DOHH2 (cell line): ENCODE data around the gene PIKFYVE.

Source experiments
- H3F3A ChIP-seq: fragments of 200-600 bp; sonication (generic), shearing (Covaris generic); 2 replicates; pipeline ENCODE4 v1.6.0; 2016; ENCODE audit warnings: antibody characterized with exemption, mild to moderate bottlenecking; ENCODE audit not compliant: control insufficient read depth, insufficient read depth
- H3K27ac ChIP-seq: fragments of 200-600 bp; sonication (generic); 2 replicates; pipeline ENCODE4 v1.5.1; 2014; ENCODE audit warnings: low read depth, mild to moderate bottlenecking, low read length, moderate library complexity
- H3K27me3 ChIP-seq: fragments of 200-600 bp; sonication (generic); 2 replicates; pipeline ENCODE4 v1.6.1; 2014; ENCODE audit warnings: mild to moderate bottlenecking, low read length, mixed read lengths; ENCODE audit not compliant: control insufficient read depth
- H3K36me3 ChIP-seq: fragments of 200-600 bp; sonication (generic); 2 replicates; pipeline ENCODE4 v1.6.1; 2014; ENCODE audit warnings: mild to moderate bottlenecking, low read length, moderate library complexity, mixed read lengths; ENCODE audit not compliant: control insufficient read depth
- H3K4me1 ChIP-seq: fragments of 200-600 bp; sonication (generic); 2 replicates; pipeline ENCODE4 v1.6.1; 2014; ENCODE audit warnings: mild to moderate bottlenecking, low read length, mixed read lengths; ENCODE audit not compliant: control insufficient read depth
- H3K4me2 ChIP-seq: fragments of 200-600 bp; sonication (generic); 2 replicates; pipeline ENCODE4 v1.6.0; 2014; ENCODE audit warnings: mild to moderate bottlenecking, low read length, moderate library complexity
- H3K4me3 ChIP-seq: fragments of 200-600 bp; sonication (generic); 2 replicates; pipeline ENCODE4 v1.5.1; 2014; ENCODE audit warnings: mild to moderate bottlenecking, low read length, mixed read lengths
- H3K79me2 ChIP-seq: fragments of 200-600 bp; sonication (generic); 2 replicates; pipeline ENCODE4 v1.6.1; 2014; ENCODE audit warnings: mild to moderate bottlenecking, low read length, mixed read lengths; ENCODE audit not compliant: control insufficient read depth
- H3K9me2 ChIP-seq: fragments of 200-600 bp; sonication (generic); replicated peaks from 2 replicates; pipeline ENCODE4 v1.6.1; 2014; ENCODE audit warnings: mild to moderate bottlenecking, low read length, mixed read lengths; ENCODE audit not compliant: control insufficient read depth
- H3K9me3 ChIP-seq: fragments of 200-600 bp; sonication (generic); 2 replicates; pipeline ENCODE4 v1.6.1; 2014; ENCODE audit warnings: antibody characterized with exemption, low read length, mixed read lengths; ENCODE audit not compliant: control insufficient read depth, insufficient read depth
- H4K20me1 ChIP-seq: fragments of 200-600 bp; sonication (generic); 2 replicates; pipeline ENCODE4 v1.6.0; 2014; ENCODE audit warnings: low read depth, mild to moderate bottlenecking, antibody characterized with exemption, low read length, moderate library complexity; ENCODE audit not compliant: control insufficient read depth, insufficient read depth
- EZH2phosphoT487 ChIP-seq: fragments of 200-600 bp; sonication (generic); IDR thresholded peaks from 2 replicates; pipeline ENCODE4 v1.6.1; 2017; ENCODE audit warnings: borderline replicate concordance, mild to moderate bottlenecking, antibody characterized with exemption, low read length, moderate library complexity, mixed read lengths
- TF ChIP-seq, protein P1 (sequence below): fragments of 200-600 bp; sonication (generic); IDR thresholded peaks from one replicate; pipeline ENCODE4 v1.5.1; 2014; ENCODE audit warnings: antibody characterized with exemption, mild to moderate bottlenecking, low read depth, low read length; ENCODE audit not compliant: poor library complexity, severe bottlenecking

PIKFYVE gene

GRCh38 chr2:208278549-208278948, 12.5 kb downstream of the PIKFYVE start:
- Histone ChIP-seq H3K36me3 (peaks cover 99% of the 10 kb centered on the region), H3K9me3 (peaks cover 5% of the 10 kb centered on the region; the same call in 1 of the 2 replicates), H3K4me3 (no peak overlapping the region), H3K79me2 (peaks cover 22% of the 10 kb centered on the region), H4K20me1 (no peaks in the 10 kb centered on the region), H3K27ac (no peak overlapping the region), H3K4me1 (peaks cover 4% of the 10 kb centered on the region), H3K27me3 (no peaks in the 10 kb centered on the region), H3K4me2 (no peak overlapping the region), H3K9me2 (no peaks in the 10 kb centered on the region), H3F3A (no peaks in the 10 kb centered on the region)
- TF ChIP-seq, protein P1, sequence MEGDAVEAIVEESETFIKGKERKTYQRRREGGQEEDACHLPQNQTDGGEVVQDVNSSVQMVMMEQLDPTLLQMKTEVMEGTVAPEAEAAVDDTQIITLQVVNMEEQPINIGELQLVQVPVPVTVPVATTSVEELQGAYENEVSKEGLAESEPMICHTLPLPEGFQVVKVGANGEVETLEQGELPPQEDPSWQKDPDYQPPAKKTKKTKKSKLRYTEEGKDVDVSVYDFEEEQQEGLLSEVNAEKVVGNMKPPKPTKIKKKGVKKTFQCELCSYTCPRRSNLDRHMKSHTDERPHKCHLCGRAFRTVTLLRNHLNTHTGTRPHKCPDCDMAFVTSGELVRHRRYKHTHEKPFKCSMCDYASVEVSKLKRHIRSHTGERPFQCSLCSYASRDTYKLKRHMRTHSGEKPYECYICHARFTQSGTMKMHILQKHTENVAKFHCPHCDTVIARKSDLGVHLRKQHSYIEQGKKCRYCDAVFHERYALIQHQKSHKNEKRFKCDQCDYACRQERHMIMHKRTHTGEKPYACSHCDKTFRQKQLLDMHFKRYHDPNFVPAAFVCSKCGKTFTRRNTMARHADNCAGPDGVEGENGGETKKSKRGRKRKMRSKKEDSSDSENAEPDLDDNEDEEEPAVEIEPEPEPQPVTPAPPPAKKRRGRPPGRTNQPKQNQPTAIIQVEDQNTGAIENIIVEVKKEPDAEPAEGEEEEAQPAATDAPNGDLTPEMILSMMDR, result no peak
- TF ChIP-seq EZH2phosphoT487, result no peak

DNA sequence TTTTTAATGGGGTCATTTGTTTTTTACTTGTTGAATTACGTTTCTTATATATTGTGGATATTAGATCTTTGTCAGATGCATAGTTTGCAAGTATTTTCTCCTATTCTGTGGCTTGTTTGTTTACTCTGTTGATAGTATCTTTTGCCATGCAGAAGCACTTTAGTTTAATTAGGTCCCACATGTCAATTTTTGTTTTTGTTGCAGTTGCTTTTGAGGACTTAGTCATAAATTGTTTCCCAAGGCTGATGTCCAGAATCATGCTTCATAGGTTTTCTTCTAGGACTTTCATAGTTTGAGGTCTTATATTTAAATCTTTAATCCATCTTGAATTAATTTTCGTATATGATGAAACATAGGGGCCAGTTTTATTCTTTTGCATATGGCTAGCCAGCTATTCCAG, 13.2 kb downstream of the PIKFYVE start:
- Histone ChIP-seq H3K79me2 (peaks cover 23% of the 10 kb centered on the region), H3K4me3 (no peak overlapping the region), H3F3A (no peaks in the 10 kb centered on the region), H3K9me2 (no peaks in the 10 kb centered on the region), H3K27me3 (no peaks in the 10 kb centered on the region), H4K20me1 (no peaks in the 10 kb centered on the region), H3K4me1 (peaks cover 4% of the 10 kb centered on the region), H3K27ac (no peak overlapping the region), H3K36me3 (peaks cover 96% of the 10 kb centered on the region), H3K9me3 (peaks cover 5% of the 10 kb centered on the region; the same call in 1 of the 2 replicates), H3K4me2 (no peak overlapping the region)
- TF ChIP-seq EZH2phosphoT487, result no peak
- TF ChIP-seq, protein P1, result no peak

DNA sequence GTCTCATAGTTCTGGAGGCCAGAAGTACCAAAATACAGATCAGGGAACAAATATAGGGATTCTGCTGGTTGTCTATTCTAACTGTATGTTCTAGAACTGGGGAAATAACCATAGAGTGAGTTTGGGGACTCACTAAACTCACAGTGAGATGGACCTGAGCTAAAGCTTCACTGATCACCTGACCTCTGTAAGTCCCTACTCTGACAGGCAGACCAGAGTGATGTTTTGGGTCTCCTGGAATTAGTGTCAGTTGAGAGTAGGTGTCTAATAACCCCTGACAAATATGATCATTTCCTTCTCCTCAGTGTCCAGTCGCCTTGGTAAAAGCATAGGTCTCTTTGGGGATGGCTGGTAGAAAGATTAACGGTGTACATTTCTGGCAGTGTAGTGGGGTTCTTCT, 14.2 kb downstream of the PIKFYVE start:
- Histone ChIP-seq H3K4me1 (peaks cover 4% of the 10 kb centered on the region), H3K27me3 (no peaks in the 10 kb centered on the region), H3K9me3 (peaks cover 5% of the 10 kb centered on the region; the same call in 1 of the 2 replicates), H4K20me1 (no peaks in the 10 kb centered on the region), H3K4me2 (no peak overlapping the region), H3K9me2 (no peaks in the 10 kb centered on the region), H3K79me2 (peaks cover 23% of the 10 kb centered on the region), H3F3A (no peaks in the 10 kb centered on the region), H3K36me3 (peaks cover 87% of the 10 kb centered on the region), H3K27ac (no peak overlapping the region), H3K4me3 (no peak overlapping the region)
- TF ChIP-seq EZH2phosphoT487, result no peak
- TF ChIP-seq, protein P1, result no peak

DNA sequence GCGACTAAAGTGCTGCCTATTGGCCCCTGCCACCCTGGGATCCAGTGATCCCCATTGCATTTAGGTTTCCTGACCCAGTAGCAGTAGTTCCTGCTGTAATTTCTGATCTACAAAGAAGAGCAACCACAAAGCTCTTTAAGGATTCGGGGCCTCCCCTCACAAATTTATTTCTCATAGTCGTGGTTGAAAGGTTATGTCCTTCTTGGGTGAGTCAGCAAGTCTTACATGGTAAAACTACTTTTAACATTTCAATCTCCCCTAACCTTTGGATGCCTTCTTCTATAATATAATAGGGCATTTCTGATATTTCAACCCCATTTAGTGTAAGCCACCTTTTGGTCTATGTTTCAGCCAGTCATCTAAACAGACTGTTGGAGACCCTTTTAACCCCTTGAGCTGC, 14.9 kb downstream of the PIKFYVE start:
- Histone ChIP-seq H3F3A (no peaks in the 10 kb centered on the region), H3K9me3 (peaks cover 5% of the 10 kb centered on the region; the same call in 1 of the 2 replicates), H3K9me2 (no peaks in the 10 kb centered on the region), H3K4me2 (no peak overlapping the region), H3K79me2 (peaks cover 20% of the 10 kb centered on the region), H3K27ac (no peak overlapping the region), H3K36me3 (peaks cover 87% of the 10 kb centered on the region), H3K4me1 (peaks cover 4% of the 10 kb centered on the region), H3K4me3 (no peak overlapping the region), H3K27me3 (no peaks in the 10 kb centered on the region), H4K20me1 (no peaks in the 10 kb centered on the region)
- no peak for TF ChIP-seq EZH2phosphoT487
- TF ChIP-seq, protein P1, result no peak
